GM19463 (cell line): ENCODE data around the gene ATG9B.

ENCODE experiments used
- ATAC-seq: cut with Tn5 transposase; IDR thresholded peaks from one replicate; pipeline ENCODE4 v1.9.1; 2021; ENCODE audit warnings: mild to moderate bottlenecking, moderate library complexity; ENCODE audit not compliant: unreplicated experiment

The ATG9B gene

GRCh38 chr7:150971242-150972022, 52.9 kb downstream of the ATG9B start:
- ATAC-seq, result no peak

GRCh38 chr7:150970424-150970823, 53.9 kb downstream of the ATG9B start:
- no peak for ATAC-seq

GRCh38 chr7:150969475-150969874, 54.8 kb downstream of the ATG9B start:
- no peak for ATAC-seq

- no peak for ATAC-seq
Measured at GRCh38 chr7:150968734-150969372, 55.4 kb downstream of the ATG9B start.

GRCh38 chr7:150968056-150968733, 56.1 kb downstream of the ATG9B start:
- no peak for ATAC-seq

GRCh38 chr7:150967349-150967748, 56.9 kb downstream of the ATG9B start:
- ATAC-seq, result no peak

- no peak for ATAC-seq
Measured at GRCh38 chr7:150966002-150966401, 58.3 kb downstream of the ATG9B start.

- no peak for ATAC-seq
Measured at GRCh38 chr7:150965273-150965830, 58.9 kb downstream of the ATG9B start.
